Fibroblast of lung (primary cell): Measurements from ENCODE around the gene FPR1.

ENCODE experiments used
- EZH2 ChIP-seq: IDR thresholded peaks from 2 replicates; pipeline ENCODE4 v1.5.1; 2012; ENCODE audit warnings: low read length, control low read depth, mild to moderate bottlenecking; ENCODE audit errors: missing control alignments
- TF ChIP-seq, protein P1 (sequence below), 2 donors: IDR thresholded peaks in 1 of 2; conservative IDR thresholded peaks in 1 of 2; 1 replicate in 1 of 2; 2 replicates in 1 of 2; pipeline ENCODE4 v1.5.1; 2011 to 2012; ENCODE audit warnings: low read length in 2 of 2, control low read depth in 1 of 2, inconsistent platforms in 1 of 2, low read depth in 1 of 2, mild to moderate bottlenecking in 1 of 2

DNA sequence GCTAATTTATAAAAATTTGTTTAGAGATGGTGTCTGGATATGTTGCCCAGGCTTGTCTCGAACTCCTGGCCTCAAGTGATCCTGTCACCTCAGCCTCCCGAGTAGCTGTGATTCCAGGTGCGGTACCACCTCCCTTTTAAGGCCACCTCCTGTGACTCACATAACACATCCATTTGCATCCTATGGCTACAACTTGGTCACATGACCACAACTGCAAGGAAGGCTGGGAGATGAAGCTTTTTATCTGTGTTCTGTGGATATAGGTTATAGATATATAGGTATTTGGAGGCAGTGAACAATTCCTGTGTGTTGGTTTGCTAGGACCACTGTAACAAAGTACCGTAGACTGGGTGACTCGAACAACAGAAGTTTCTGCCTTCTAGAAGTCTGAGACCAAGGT, 52.5 kb downstream of the FPR1 start:
- TF ChIP-seq, protein P1, sequence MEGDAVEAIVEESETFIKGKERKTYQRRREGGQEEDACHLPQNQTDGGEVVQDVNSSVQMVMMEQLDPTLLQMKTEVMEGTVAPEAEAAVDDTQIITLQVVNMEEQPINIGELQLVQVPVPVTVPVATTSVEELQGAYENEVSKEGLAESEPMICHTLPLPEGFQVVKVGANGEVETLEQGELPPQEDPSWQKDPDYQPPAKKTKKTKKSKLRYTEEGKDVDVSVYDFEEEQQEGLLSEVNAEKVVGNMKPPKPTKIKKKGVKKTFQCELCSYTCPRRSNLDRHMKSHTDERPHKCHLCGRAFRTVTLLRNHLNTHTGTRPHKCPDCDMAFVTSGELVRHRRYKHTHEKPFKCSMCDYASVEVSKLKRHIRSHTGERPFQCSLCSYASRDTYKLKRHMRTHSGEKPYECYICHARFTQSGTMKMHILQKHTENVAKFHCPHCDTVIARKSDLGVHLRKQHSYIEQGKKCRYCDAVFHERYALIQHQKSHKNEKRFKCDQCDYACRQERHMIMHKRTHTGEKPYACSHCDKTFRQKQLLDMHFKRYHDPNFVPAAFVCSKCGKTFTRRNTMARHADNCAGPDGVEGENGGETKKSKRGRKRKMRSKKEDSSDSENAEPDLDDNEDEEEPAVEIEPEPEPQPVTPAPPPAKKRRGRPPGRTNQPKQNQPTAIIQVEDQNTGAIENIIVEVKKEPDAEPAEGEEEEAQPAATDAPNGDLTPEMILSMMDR (conservative IDR thresholded peaks at IDR 0.05 in 1 of 2, IDR thresholded peaks at IDR 0.05 in 1 of 2; ENCODE audit: low read depth in 1 of 2, low read length in 2 of 2): no peak
- TF ChIP-seq EZH2: no peak
